Fibroblast of skin of scalp (primary cell): ENCODE data around the gene DMTF1.
"Not testable (repeated sequence)": the region's sequence is repeated elsewhere in the genome, so short reads cannot be mapped to it uniquely, and the experiment has no call there.

ENCODE experiments used
- DNase-seq: peaks from one replicate; pipeline ENCODE4 v3.0.0-alpha.2; 2013

Gene DMTF1

GRCh38 chr7:87199700-87200450 lies 47.6 kb downstream of the DMTF1 start:
- DNase-seq: no peak

- DNase-seq: no peak
Measured at GRCh38 chr7:87202208-87202607, 50.0 kb downstream of the DMTF1 start.

GRCh38 chr7:87202705-87203104 lies 50.5 kb downstream of the DMTF1 start:
- DNase-seq: no peak

GRCh38 chr7:87203929-87204328 lies 51.7 kb downstream of the DMTF1 start:
- DNase-seq: not testable (repeated sequence)

GRCh38 chr7:87204933-87205332 lies 52.7 kb downstream of the DMTF1 start:
- DNase-seq: no peak

- DNase-seq: not testable (repeated sequence)
Measured at GRCh38 chr7:87205701-87206100, 53.4 kb downstream of the DMTF1 start.

GRCh38 chr7:87206361-87206760 lies 54.1 kb downstream of the DMTF1 start:
- no peak for DNase-seq

- DNase-seq: no peak
Measured at GRCh38 chr7:87209295-87209924, 57.2 kb downstream of the DMTF1 start.

- DNase-seq: no peak
Measured at GRCh38 chr7:87210506-87210905, 58.3 kb downstream of the DMTF1 start.

GRCh38 chr7:87212498-87212897 lies 60.2 kb downstream of the DMTF1 start:
- DNase-seq: no peak

- DNase-seq: no peak
Measured at GRCh38 chr7:87213252-87213651, 61.0 kb downstream of the DMTF1 start.

- DNase-seq: peak; percentile 72
Measured at GRCh38 chr7:87213811-87214210, 61.6 kb downstream of the DMTF1 start.

- DNase-seq: no peak
Measured at GRCh38 chr7:87215046-87215445, 62.8 kb downstream of the DMTF1 start.

GRCh38 chr7:87216701-87217508 lies 64.7 kb downstream of the DMTF1 start:
- DNase-seq: no peak

- no peak for DNase-seq
Measured at GRCh38 chr7:87217983-87218653, 65.9 kb downstream of the DMTF1 start.

GRCh38 chr7:87218796-87219544 lies 66.7 kb downstream of the DMTF1 start:
- peak; percentile 40 for DNase-seq

- peak; percentile 79 for DNase-seq
Measured at GRCh38 chr7:87219545-87220025, 67.3 kb downstream of the DMTF1 start, which contains the start of gene TMEM243. Gene TMEM243 (minus strand): TSS chr7:87219732. CDS start chr7:87219503, 229 bp downstream.

- peak; percentile 78 for DNase-seq
Measured at GRCh38 chr7:87220026-87220733, 67.9 kb downstream of the DMTF1 start.

- DNase-seq: no peak
Measured at GRCh38 chr7:87220734-87221215, 68.5 kb downstream of the DMTF1 start.

- no peak for DNase-seq
Measured at GRCh38 chr7:87223666-87224065, 71.4 kb downstream of the DMTF1 start.

- DNase-seq: peak; percentile 23
Measured at GRCh38 chr7:87225696-87226095, 73.4 kb downstream of the DMTF1 start.
